ENCODE results near the gene TRAF7. TPM values are rescaled to one million over a fixed set of nuclear protein-coding genes. Genes with fewer than 3 reads are reported as not detected.

Gene TRAF7
- polyA plus RNA-seq, 1 donor from 2014 or later = 30.9 TPM

GRCh38 chr16:2226245-2226793 is 70.7 kb downstream of the TRAF7 start:
- TF ChIP-seq MXI1 (conservative IDR thresholded peaks at IDR 0.05; ENCODE audit: poor library complexity, severe bottlenecking) = no peak
- no peak for TF ChIP-seq REST (IDR thresholded peaks at IDR 0.05; ENCODE audit: borderline replicate concordance)
- TF ChIP-seq POLR2AphosphoS5 (IDR thresholded peaks at IDR 0.05) = no peak
- no peak for TF ChIP-seq SMC3 (conservative IDR thresholded peaks at IDR 0.05; ENCODE audit: poor library complexity)
- TF ChIP-seq TAF1 (IDR thresholded peaks at IDR 0.05; ENCODE audit: low read depth) = no peak
- TF ChIP-seq, protein P1, sequence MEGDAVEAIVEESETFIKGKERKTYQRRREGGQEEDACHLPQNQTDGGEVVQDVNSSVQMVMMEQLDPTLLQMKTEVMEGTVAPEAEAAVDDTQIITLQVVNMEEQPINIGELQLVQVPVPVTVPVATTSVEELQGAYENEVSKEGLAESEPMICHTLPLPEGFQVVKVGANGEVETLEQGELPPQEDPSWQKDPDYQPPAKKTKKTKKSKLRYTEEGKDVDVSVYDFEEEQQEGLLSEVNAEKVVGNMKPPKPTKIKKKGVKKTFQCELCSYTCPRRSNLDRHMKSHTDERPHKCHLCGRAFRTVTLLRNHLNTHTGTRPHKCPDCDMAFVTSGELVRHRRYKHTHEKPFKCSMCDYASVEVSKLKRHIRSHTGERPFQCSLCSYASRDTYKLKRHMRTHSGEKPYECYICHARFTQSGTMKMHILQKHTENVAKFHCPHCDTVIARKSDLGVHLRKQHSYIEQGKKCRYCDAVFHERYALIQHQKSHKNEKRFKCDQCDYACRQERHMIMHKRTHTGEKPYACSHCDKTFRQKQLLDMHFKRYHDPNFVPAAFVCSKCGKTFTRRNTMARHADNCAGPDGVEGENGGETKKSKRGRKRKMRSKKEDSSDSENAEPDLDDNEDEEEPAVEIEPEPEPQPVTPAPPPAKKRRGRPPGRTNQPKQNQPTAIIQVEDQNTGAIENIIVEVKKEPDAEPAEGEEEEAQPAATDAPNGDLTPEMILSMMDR (IDR thresholded peaks at IDR 0.05; ENCODE audit: poor library complexity, severe bottlenecking) = no peak
- no peak for TF ChIP-seq EP300 (conservative IDR thresholded peaks at IDR 0.05; ENCODE audit: poor library complexity, severe bottlenecking)
- no peak for TF ChIP-seq RAD21 (conservative IDR thresholded peaks at IDR 0.05)
- no peak for TF ChIP-seq EZH2 (IDR thresholded peaks at IDR 0.05; ENCODE audit: borderline replicate concordance, insufficient read depth, low read length, poor library complexity, severe bottlenecking)
- no peaks in the 10 kb centered on the region for H3K9me2 ChIP-seq (ENCODE audit: insufficient read depth, low read length)
- no peaks in the 10 kb centered on the region for H3K9me3 ChIP-seq (ENCODE audit: low read length)
- H3K4me3 ChIP-seq (ENCODE audit: low read length) = no peak overlapping the region
- no peak overlapping the region for H2AFZ ChIP-seq (ENCODE audit: low read depth, low read length)
- no peaks in the 10 kb centered on the region for H3F3A ChIP-seq (ENCODE audit: insufficient read depth, low read length, poor library complexity, severe bottlenecking)
- no peak overlapping the region for H3K27ac ChIP-seq (ENCODE audit: low read length)
- H3K79me2 ChIP-seq (replicated peaks; ENCODE audit: insufficient read depth, low read length) = peaks cover 26% of the 10 kb centered on the region
- H3K9ac ChIP-seq (ENCODE audit: low read length) = no peak overlapping the region
- no peaks in the 10 kb centered on the region for H3K36me3 ChIP-seq (ENCODE audit: insufficient read depth, low read length)
- no peaks in the 10 kb centered on the region for H3K27me3 ChIP-seq (ENCODE audit: insufficient read depth, low read depth, low read length)
- no peaks in the 10 kb centered on the region for H4K20me1 ChIP-seq (ENCODE audit: insufficient read depth)
- no peak overlapping the region for H3K4me2 ChIP-seq (ENCODE audit: low read length)

DNA sequence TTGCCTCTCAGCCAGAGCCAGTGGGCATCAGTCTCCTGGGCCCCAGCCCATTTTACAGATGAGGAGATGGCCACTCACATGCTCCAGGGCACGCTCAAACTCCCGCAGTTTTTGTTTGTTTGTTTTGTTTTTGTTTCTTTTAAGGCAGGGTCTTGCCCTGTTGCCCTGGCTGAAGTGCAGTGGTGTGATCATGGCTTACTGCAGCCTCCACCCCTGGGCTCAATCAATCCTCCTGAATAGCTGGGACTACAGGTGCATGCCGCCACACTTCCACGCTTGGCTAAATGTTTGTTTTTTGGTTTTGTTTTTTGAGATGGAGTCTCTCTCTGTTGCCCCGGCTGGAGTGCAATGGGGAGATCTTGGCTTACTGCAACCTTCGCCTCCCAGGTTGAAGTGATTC is 71.3 kb downstream of the TRAF7 start:
- H3K9ac ChIP-seq (ENCODE audit: low read length) = no peak overlapping the region
- no peak overlapping the region for H3K4me3 ChIP-seq (ENCODE audit: low read length)
- H3K9me3 ChIP-seq (ENCODE audit: low read length) = no peaks in the 10 kb centered on the region
- no peaks in the 10 kb centered on the region for H3K9me2 ChIP-seq (ENCODE audit: insufficient read depth, low read length)
- H3K27me3 ChIP-seq (ENCODE audit: insufficient read depth, low read depth, low read length) = no peaks in the 10 kb centered on the region
- no peaks in the 10 kb centered on the region for H3K36me3 ChIP-seq (ENCODE audit: insufficient read depth, low read length)
- H4K20me1 ChIP-seq (ENCODE audit: insufficient read depth) = no peaks in the 10 kb centered on the region
- TF ChIP-seq EP300 (conservative IDR thresholded peaks at IDR 0.05; ENCODE audit: poor library complexity, severe bottlenecking) (no peak), MXI1 (conservative IDR thresholded peaks at IDR 0.05; ENCODE audit: poor library complexity, severe bottlenecking) (no peak)
- no peak overlapping the region for H2AFZ ChIP-seq (ENCODE audit: low read depth, low read length)
- H3K4me2 ChIP-seq (ENCODE audit: low read length) = no peak overlapping the region
- H3K27ac ChIP-seq (ENCODE audit: low read length) = no peak overlapping the region
- no peaks in the 10 kb centered on the region for H3F3A ChIP-seq (ENCODE audit: insufficient read depth, low read length, poor library complexity, severe bottlenecking)
- H3K79me2 ChIP-seq (replicated peaks; ENCODE audit: insufficient read depth, low read length) = peaks cover 26% of the 10 kb centered on the region

Small RNAs within 50 kb of the gene (small RNA-seq; reads per million reads assigned to genes)
- gene MIR3180-5 (0 reads per million in 3 experiments), gene MIR4516 (0 reads per million in 3 experiments), gene RF00019 (0 to 1.2 (median 0) reads per million in 3 experiments), gene SNORD60 (0 reads per million in 3 experiments)

Other genes starting within 250 kb of the TRAF7 start
- not detected in 2 replicates for gene HS3ST6, start 237.4 kb upstream of the TRAF7 start, polyA plus RNA-seq
- 4.4 and 6.0 TPM in 2 replicates for gene MSRB1, start 212.6 kb upstream of the TRAF7 start, polyA plus RNA-seq
- not detected in 2 replicates for gene RPL3L, start 201.1 kb upstream of the TRAF7 start, polyA plus RNA-seq
- 215 and 217 TPM in 2 replicates for gene NDUFB10, start 196.2 kb upstream of the TRAF7 start, polyA plus RNA-seq
- 1,295 and 1,393 TPM in 2 replicates for gene RPS2, start 191.0 kb upstream of the TRAF7 start, polyA plus RNA-seq
- gene RNF151, start 188.9 kb upstream of the TRAF7 start, polyA plus RNA-seq = not detected in 2 replicates
- 20.5 and 21.4 TPM in 2 replicates for gene TBL3, start 183.7 kb upstream of the TRAF7 start, polyA plus RNA-seq
- 8.5 and 11.7 TPM in 2 replicates for gene NOXO1, start 174.3 kb upstream of the TRAF7 start, polyA plus RNA-seq
- gene GFER, start 171.6 kb upstream of the TRAF7 start, polyA plus RNA-seq = 37.8 and 42.3 TPM in 2 replicates
- gene SYNGR3, start 165.8 kb upstream of the TRAF7 start, polyA plus RNA-seq = 61.0 and 71.9 TPM in 2 replicates
- 18.2 and 22.1 TPM in 2 replicates for gene ZNF598, start 146.0 kb upstream of the TRAF7 start, polyA plus RNA-seq
- gene NPW, start 136.0 kb upstream of the TRAF7 start, polyA plus RNA-seq = not detected in 2 replicates
- 3.4 and 4.1 TPM in 2 replicates for gene NHERF2, start 128.9 kb upstream of the TRAF7 start, polyA plus RNA-seq
- gene NTHL1, start 107.9 kb upstream of the TRAF7 start, polyA plus RNA-seq = 43.1 and 56.9 TPM in 2 replicates
- gene TSC2, start 107.8 kb upstream of the TRAF7 start, polyA plus RNA-seq = 69.2 and 92.8 TPM in 2 replicates
- 176 and 232 TPM in 2 replicates for gene PKD1, start 19.9 kb upstream of the TRAF7 start, polyA plus RNA-seq
- 2.7 and 4.9 TPM in 2 replicates for gene RAB26, start 7.2 kb upstream of the TRAF7 start, polyA plus RNA-seq
- 10.3 and 12.3 TPM in 2 replicates for gene CASKIN1, start 40.8 kb downstream of the TRAF7 start, polyA plus RNA-seq
- 13.5 and 34.2 TPM in 2 replicates for gene MLST8, start 49.7 kb downstream of the TRAF7 start, polyA plus RNA-seq
- gene BRICD5, start 55.1 kb downstream of the TRAF7 start, polyA plus RNA-seq = 39.2 and 43.6 TPM in 2 replicates
- gene PGP, start 59.1 kb downstream of the TRAF7 start, polyA plus RNA-seq = 42.2 and 44.1 TPM in 2 replicates
- gene E4F1, start 67.8 kb downstream of the TRAF7 start, polyA plus RNA-seq = 64.9 and 81.6 TPM in 2 replicates
- gene DNASE1L2, start 80.7 kb downstream of the TRAF7 start, polyA plus RNA-seq = 10.2 and 10.9 TPM in 2 replicates
- gene ECI1, start 95.8 kb downstream of the TRAF7 start, polyA plus RNA-seq = 33.1 and 35.3 TPM in 2 replicates
- 180 and 195 TPM in 2 replicates for gene RNPS1, start 112.3 kb downstream of the TRAF7 start, polyA plus RNA-seq
- gene ABCA3, start 184.9 kb downstream of the TRAF7 start, polyA plus RNA-seq = 30.7 and 34.1 TPM in 2 replicates